Measurements from ENCODE around the gene PCYT2.
A peak's percentile ranks its signal among the peaks of the same experiment; 100 is the strongest.

PCYT2 gene

DNA sequence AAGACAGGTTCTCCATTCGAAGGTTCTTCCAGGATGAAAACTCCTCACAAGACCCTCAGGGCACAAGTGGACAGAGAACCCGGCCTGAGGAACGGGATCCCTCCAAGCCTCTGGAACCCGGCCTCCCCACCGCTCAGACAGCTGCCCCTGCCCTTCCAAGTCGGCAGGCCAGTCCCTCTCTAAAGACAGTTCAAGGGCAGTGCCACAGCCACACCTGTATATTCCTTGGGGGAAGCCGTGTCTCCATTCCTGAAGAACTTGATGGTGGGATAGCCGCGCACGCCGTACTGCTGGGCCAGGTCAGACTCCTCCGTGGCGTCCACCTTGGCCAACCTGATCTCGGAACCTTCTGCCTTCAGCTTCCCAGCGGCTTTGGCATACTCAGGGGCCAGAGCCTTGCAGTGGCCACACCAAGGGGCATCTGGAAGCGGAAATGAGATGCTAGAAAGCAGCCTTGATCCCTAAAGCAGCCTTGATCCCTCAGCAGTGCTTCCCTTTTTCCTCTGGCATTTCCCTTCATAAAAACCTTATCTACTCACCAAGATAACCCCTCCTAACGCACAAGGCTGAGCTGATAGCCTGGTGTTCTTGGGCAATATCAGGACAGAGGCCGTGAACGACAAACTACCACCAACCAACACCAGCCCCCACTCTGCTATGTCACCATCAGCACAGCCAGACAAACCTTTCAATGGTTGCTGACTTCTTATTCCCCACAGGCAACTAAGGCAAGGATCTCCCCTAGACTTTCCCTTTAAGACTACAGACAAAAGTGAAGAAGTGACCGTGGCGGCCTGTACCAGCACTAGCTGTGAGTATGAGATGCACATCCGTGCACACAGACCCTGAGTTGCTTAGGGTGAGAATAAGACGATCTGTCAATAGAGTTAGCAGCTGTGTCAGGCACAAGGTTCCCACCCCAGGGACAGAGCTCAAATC is 52.0 kb downstream of the PCYT2 start:
- Histone ChIP-seq H3K27me3 (ENCODE audit: control insufficient read depth, insufficient read depth, low read length) (no peaks in the 10 kb centered on the region), H3K36me3 (ENCODE audit: control insufficient read depth, insufficient read depth, low read length) (peaks cover 16% of the 10 kb centered on the region), H3K4me3 (ENCODE audit: low read length) (peak overlapping the region; percentile 79; the same call in 1 of the 2 replicates), H3K4me1 (ENCODE audit: control insufficient read depth, insufficient read depth, low read length) (no peaks in the 10 kb centered on the region), H3K9me3 (ENCODE audit: control insufficient read depth, insufficient read depth, low read length) (no peaks in the 10 kb centered on the region), H3K27ac (ENCODE audit: low read length) (no peak overlapping the region)
- no peak for DNase-seq (ENCODE audit: low read depth, low spot score)
- WGBS (ENCODE audit: insufficient coverage, insufficient read length), result no CpG with 5 or more reads among the region's 23 CpGs

DNA sequence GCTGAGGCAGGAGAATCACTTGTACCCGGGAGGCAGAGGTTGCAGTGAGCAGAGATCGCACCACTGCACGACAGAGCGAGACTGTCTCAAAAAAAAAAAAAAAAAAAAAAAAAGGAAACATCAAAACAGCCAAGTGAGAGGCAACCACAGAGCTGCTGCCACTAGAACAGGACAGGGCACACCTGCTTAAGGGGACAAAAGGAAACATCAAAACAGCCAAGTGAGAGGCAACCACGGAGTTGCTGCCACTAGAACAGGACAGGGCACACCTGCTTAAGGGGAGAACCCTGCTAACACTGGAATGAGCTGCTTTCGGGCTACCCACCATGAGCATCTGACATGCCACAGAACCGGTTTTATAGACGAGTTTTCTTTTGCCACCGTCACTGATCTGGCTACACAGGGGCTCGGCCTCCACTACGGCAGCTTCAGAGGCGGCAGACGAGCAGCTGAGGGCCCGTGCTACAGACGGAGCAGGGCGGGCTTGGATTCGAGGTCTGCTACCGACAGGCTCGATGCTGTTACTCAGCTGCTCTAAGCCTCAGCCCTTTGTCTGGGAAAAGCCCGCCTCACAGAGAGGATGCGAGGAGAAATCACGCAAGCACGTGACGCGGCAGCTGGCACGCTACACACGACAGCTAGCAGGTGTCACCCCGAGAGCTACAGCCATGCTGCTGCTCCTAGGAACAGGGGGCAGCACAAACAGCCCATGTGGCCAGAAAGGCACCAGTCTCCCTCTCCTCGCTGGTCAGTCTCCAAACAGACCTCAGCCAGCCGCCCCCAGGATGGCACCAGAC is 52.8 kb downstream of the PCYT2 start:
- Histone ChIP-seq H3K27me3 (ENCODE audit: control insufficient read depth, insufficient read depth, low read length) (no peaks in the 10 kb centered on the region), H3K36me3 (ENCODE audit: control insufficient read depth, insufficient read depth, low read length) (peaks cover 23% of the 10 kb centered on the region), H3K27ac (ENCODE audit: low read length) (no peak overlapping the region), H3K9me3 (ENCODE audit: control insufficient read depth, insufficient read depth, low read length) (no peaks in the 10 kb centered on the region), H3K4me3 (ENCODE audit: low read length) (no peak overlapping the region), H3K4me1 (ENCODE audit: control insufficient read depth, insufficient read depth, low read length) (no peaks in the 10 kb centered on the region)
- no peak for DNase-seq (ENCODE audit: low read depth, low spot score)
- WGBS (ENCODE audit: insufficient coverage, insufficient read length), result no CpG with 5 or more reads among the region's 30 CpGs

- H3K4me1 ChIP-seq (ENCODE audit: control insufficient read depth, insufficient read depth, low read length), result no peaks in the 10 kb centered on the region
- H3K4me3 ChIP-seq (ENCODE audit: low read length), result no peak overlapping the region
- H3K9me3 ChIP-seq (ENCODE audit: control insufficient read depth, insufficient read depth, low read length), result no peaks in the 10 kb centered on the region
- no peaks in the 10 kb centered on the region for H3K27me3 ChIP-seq (ENCODE audit: control insufficient read depth, insufficient read depth, low read length)
- peaks cover 39% of the 10 kb centered on the region for H3K36me3 ChIP-seq (ENCODE audit: control insufficient read depth, insufficient read depth, low read length)
- H3K27ac ChIP-seq (ENCODE audit: low read length), result no peak overlapping the region
- DNase-seq (ENCODE audit: low read depth, low spot score), result no peak
- no CpG with 5 or more reads among the region's 29 CpGs for WGBS (ENCODE audit: insufficient coverage, insufficient read length)
Observed at GRCh38 chr17:81854974-81855774, 56.0 kb downstream of the PCYT2 start.

DNA sequence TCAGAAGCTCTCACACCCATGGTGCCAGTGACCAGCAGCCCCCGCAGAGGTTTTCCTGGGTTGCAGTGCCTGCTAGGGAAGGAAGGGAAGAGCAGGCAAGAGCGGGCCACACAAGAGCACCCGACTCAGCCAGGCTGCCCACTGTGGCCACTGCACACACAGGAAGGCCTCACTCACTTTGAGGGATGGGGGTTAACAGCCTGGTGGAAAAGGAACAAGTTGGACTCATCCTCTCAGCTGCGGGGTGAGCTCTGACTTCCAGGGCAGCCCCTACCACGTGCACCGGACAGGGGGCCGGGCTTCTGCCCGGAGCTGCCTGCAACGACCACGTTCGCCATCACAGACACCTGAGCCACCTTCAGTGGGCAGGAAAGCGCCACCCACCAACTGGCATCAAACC is 59.0 kb downstream of the PCYT2 start:
- Histone ChIP-seq H3K36me3 (ENCODE audit: control insufficient read depth, insufficient read depth, low read length) (peaks cover 35% of the 10 kb centered on the region), H3K9me3 (ENCODE audit: control insufficient read depth, insufficient read depth, low read length) (no peaks in the 10 kb centered on the region), H3K4me3 (ENCODE audit: low read length) (no peak overlapping the region), H3K27ac (ENCODE audit: low read length) (no peak overlapping the region), H3K27me3 (ENCODE audit: control insufficient read depth, insufficient read depth, low read length) (no peaks in the 10 kb centered on the region), H3K4me1 (ENCODE audit: control insufficient read depth, insufficient read depth, low read length) (no peaks in the 10 kb centered on the region)
- no CpG with 5 or more reads among the region's 12 CpGs for WGBS (ENCODE audit: insufficient coverage, insufficient read length)
- no peak for DNase-seq (ENCODE audit: low read depth, low spot score)

DNA sequence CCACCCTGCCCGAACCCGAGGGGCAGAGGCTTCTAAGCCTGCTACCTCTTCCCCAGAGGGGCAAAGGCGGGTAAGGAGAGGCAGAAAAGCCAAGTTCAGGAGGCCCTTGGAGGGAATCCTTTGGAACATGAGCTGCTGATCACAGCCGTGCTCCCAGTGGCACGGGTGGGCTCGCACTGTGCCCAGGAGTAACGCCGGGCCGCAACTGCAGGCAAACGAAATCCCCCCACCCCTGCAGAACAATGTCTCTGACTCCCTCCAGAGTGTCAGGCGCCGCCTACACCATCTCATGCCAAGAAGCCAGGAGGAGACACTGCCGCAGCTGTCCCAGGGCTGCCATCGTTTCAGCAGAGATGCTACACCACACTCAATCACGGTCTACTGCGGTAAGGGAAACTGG is 59.8 kb downstream of the PCYT2 start:
- no peak for DNase-seq (ENCODE audit: low read depth, low spot score)
- no peaks in the 10 kb centered on the region for H3K9me3 ChIP-seq (ENCODE audit: control insufficient read depth, insufficient read depth, low read length)
- no peaks in the 10 kb centered on the region for H3K27me3 ChIP-seq (ENCODE audit: control insufficient read depth, insufficient read depth, low read length)
- no CpG with 5 or more reads among the region's 16 CpGs for WGBS (ENCODE audit: insufficient coverage, insufficient read length)
- H3K36me3 ChIP-seq (ENCODE audit: control insufficient read depth, insufficient read depth, low read length), result peaks cover 43% of the 10 kb centered on the region
- no peak overlapping the region for H3K4me3 ChIP-seq (ENCODE audit: low read length)
- H3K27ac ChIP-seq (ENCODE audit: low read length), result no peak overlapping the region
- H3K4me1 ChIP-seq (ENCODE audit: control insufficient read depth, insufficient read depth, low read length), result no peaks in the 10 kb centered on the region
